GM12874 (cell line): Measurements from ENCODE around the gene RIN3.

Source experiments
- CTCF ChIP-seq: IDR thresholded peaks from 2 replicates; pipeline ENCODE4 v1.5.1; 2011; ENCODE audit warnings: low read depth, mild to moderate bottlenecking, control low read depth, low read length, moderate library complexity; ENCODE audit not compliant: insufficient read depth

Gene RIN3

GRCh38 chr14:92534932-92535643 is 21.5 kb downstream of the RIN3 start:
- no peak for TF ChIP-seq CTCF

DNA sequence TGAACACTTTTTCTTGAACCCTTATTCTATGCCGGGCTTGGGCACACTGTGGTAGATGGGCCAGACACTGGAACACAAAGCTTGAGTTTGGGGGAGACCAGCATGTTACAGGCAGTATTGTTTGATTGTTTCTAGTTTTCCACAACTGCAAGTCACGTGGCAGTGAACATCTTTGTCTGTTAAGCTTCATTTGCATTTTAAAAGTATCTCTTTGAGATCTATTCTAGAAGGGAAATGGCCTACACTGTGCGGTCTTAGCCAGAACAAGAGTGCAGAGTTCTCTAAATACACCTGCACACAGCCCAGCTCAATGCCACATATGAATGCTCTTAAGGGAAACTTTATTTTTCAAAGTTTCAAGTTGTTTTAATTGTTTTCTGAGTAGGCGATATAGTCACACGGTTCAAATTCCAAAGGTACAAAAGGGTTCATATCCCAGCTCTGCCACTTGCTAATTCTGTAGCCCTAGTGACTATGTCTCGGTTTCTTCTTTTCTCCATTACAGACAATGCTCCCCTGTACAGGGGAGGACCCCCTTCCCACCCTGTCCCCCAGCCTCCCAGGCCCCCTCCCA is 24.9 kb downstream of the RIN3 start:
- TF ChIP-seq CTCF: no peak

GRCh38 chr14:92539419-92539818 is 25.8 kb downstream of the RIN3 start:
- no peak for TF ChIP-seq CTCF

DNA sequence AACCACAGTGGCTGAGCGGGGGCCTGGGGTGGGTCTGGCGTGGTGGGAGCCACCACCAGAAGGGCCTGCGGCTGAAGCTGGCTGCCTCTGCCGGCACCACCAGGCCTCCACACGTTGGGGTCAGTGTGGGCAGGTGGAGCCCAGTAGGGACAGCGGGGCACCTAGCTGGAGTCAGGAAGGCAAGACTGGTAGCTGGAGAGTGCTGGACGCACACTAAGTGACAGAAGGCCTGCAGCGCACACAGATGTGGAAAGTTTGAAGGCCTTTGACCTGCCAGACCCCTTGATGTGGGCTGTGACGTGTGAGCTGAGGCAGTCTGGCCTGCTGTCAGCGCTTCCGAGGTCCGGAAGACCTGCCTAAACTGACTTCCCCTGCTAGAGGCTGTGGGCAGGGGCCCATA is 26.3 kb downstream of the RIN3 start:
- no peak for TF ChIP-seq CTCF

DNA sequence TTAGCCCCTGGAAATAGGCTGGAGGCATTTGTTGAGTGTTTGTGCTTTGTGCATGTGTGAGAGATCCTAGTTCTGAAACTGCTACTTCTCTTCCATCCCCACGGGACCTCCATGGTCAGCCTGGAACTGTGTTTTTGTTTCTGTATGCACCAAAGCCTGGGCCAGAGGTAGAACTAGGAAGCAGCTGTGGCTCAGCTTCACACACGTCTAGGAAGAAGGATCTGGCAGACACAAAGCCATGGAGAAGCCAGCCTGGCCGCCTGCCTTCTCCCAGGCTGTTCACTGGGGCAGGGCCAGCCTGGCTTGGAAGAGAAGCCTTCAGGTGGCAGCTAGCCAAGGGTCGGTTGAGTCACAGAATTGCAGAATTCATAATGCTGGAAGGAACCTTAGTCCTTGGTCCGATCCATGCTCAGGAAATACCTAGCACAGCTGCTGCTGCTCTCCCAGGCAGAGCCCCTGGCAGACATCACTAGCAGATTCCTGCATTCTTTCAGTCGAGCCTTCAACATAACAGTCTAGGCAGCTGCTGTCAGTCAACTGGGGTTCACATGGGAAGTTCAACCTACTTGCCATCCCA is 27.0 kb downstream of the RIN3 start:
- no peak for TF ChIP-seq CTCF

- TF ChIP-seq CTCF: no peak
Measured at GRCh38 chr14:92542766-92543554, 29.4 kb downstream of the RIN3 start.

DNA sequence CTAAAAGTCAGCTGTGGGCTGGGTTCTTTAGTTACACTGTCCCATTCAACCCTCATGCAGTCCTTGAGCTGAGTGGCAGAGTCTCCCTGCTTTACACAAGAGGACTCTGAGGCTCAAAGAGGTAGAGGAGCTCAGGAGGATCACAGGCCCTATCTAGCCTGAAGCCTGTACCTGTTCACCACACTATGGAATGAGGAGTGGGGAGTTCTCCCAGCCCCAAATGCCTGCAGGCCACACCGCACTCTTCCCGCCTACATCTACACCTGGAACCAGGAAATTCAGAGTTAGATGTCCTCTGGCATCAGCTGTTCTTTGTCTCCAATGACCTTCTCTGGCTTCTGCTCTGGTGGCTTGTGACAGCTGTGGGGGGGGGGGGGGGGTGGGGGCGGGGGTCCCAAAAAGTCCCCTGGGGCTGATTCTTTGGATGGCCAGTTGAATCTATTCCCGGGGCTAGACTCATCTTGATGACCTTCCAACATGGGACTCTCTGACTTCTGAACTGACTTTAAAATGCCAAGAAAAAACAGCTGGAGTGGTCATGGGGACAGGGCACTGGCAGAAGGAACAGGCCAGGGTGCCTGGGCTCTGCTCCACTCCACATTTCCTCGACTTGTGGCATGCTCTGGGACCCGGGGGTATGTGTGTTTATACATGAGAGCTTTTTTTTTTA is 30.6 kb downstream of the RIN3 start:
- TF ChIP-seq CTCF: no peak
